ENCODE measurements around the gene ZFR.

DNA sequence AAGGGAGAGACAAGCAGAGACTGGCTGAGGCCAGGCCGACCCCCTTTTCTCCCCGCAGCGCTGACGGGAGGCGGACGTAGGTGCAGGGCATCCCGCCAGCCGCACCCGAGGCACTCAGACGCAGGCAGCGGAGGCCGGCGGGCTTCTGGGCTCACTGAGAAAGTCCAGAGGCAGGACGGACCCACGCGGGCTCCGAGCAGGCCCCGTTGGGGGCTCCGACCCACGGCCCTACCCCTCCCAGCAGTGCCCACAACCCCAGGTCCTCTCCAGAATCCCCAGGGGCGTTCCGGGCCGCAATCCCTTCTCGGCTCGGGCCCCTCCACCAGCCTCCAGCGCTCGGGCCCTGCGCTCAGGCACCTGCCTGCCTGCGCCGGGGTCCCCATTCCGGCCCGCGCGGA is 132.3 kb downstream of the ZFR start:
- TF ChIP-seq, protein P1, sequence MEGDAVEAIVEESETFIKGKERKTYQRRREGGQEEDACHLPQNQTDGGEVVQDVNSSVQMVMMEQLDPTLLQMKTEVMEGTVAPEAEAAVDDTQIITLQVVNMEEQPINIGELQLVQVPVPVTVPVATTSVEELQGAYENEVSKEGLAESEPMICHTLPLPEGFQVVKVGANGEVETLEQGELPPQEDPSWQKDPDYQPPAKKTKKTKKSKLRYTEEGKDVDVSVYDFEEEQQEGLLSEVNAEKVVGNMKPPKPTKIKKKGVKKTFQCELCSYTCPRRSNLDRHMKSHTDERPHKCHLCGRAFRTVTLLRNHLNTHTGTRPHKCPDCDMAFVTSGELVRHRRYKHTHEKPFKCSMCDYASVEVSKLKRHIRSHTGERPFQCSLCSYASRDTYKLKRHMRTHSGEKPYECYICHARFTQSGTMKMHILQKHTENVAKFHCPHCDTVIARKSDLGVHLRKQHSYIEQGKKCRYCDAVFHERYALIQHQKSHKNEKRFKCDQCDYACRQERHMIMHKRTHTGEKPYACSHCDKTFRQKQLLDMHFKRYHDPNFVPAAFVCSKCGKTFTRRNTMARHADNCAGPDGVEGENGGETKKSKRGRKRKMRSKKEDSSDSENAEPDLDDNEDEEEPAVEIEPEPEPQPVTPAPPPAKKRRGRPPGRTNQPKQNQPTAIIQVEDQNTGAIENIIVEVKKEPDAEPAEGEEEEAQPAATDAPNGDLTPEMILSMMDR (IDR thresholded peaks at IDR 0.05; ENCODE audit: low read depth, low read length) = no peak
- TF ChIP-seq, protein P2, sequence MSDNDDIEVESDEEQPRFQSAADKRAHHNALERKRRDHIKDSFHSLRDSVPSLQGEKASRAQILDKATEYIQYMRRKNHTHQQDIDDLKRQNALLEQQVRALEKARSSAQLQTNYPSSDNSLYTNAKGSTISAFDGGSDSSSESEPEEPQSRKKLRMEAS (IDR thresholded peaks at IDR 0.05; ENCODE audit: low read depth, low read length) = no peak

Data from NB4 (cell line).